GM18526 (cell line): ENCODE results near the gene MED31.

Source experiments
- POLR2A ChIP-seq: IDR thresholded peaks from 3 replicates; pipeline ENCODE4 v1.6.1; 2011; ENCODE audit not compliant: insufficient read length; ENCODE audit errors: extremely low read depth

MED31 gene

DNA sequence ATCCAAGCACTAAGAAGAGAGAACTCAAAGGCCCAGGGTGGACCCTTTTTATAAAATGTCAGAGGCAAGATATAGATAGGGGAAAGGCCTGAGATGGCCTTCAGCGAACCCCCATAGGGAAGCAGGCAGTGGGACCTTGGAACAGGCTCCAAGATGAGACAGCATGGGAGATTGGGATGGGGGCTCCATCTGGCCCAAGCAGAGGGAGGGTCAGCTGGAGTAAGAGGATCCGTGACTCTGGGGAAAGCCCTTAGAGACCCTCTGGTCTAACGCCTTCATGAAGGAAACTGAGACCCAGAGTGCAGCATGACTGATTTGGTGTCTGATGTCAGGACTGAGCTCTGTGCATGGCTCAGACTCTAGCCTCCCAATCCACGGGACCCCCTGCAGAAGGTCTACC is 30.9 kb upstream of the MED31 start:
- no peak for TF ChIP-seq POLR2A

DNA sequence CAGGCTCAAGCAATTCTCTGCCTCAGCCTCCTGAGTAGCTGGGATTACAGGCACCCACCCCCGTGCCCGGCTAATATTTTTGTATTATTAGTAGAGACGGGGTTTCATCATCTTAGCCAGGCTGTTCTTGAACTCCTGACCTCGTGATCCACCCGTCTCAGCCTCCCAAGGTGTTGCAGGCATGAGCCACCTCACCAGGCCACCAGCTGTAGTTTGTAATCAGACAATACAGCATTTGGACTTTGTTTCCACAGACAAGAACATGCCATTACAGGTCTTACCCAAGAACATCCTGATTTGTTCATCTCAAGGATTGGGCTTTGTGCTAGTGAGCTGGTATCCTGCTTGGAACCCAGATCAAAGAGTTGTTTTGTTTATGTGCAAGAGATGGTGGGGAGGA is 30.3 kb upstream of the MED31 start:
- TF ChIP-seq POLR2A, result no peak

DNA sequence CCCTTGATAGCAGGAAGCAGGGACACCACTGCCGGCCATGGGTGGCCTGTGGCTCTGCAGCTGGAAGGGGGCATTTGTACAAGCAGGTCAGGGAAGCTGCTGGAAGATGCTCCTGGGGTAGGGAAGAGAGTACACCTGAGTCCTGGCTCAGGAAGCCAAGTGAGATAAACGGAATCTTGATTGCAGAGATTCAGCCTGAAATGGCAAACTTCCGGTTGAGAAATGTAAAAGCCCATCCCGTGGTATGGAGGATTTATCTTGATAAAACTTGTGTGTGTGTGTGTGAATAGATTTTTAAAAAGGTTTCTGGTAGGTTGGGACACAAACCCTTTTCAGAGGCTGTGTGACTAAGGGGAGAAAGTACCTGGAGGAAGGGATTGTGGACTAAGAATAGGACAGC is 29.8 kb upstream of the MED31 start:
- no peak for TF ChIP-seq POLR2A

DNA sequence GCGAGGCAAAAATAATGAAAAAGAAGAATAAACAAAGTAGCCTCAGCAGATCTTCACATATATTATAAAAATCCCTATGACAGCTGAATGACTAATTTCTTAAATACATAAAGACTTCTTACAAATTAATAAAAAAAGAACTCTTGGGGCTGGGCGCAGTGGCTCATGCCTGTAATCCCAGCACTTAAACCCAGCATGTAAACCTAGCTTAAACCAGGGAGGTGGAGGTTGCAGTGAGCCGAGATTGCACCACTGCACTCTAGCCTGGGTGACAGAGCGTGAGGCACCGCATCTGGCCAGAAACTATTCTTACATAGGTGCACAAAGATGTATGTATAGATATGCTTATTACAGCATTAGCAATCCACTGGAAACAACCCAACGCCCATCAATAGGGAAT is 27.8 kb upstream of the MED31 start:
- TF ChIP-seq POLR2A, result no peak

DNA sequence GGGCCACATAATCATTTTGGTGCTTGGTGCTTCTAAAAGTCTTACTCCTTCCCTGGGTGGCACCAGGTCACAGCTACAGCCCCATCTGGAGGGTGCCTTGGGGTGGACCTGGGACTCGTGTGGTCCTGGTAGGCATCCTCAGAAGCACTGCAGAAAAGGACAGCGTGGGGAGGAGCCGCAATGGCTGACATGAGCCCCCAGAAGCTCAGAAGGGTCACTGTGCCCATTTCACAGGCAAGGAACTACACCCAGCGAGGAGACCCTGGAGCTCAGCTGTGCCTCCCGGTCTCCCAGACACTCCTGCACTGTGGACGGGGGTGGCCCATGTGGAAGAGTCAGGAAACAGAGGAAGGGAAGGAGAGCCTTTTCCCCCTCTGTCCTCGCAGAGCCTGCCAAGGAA is 26.5 kb upstream of the MED31 start:
- no peak for TF ChIP-seq POLR2A

DNA sequence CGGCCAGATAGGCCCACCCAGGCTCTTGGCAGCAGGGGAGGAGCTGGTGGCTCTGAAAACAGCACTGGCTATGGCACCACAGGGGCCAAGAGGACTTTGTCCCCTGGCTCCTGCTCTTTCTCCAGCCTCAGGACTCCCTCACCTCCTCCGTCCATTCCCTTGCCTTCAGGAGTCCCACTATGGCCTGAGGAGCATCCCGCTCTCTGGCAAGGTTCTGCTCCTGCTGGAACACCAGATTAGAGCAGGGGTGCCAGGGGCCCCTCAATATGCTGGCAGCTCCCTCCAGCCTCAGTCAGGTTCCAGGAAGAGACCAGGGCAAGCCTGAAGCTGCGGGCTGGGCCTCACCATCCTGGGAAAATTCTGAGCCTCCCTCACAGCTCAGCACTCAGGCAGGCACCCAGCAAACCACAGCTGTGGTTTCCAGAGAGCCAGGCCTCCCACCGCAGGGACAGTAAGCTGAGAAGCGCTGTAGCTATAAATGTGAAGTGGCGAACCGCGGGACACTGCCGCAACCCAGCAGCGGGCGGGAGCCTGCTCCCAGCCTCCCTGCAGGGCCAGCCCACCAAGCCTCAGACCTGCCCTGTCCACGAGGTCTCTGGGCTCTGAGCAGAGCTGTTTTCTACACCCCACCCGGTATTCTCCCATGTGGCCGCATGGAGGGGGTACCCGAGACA is 25.9 kb upstream of the MED31 start:
- TF ChIP-seq POLR2A, result no peak

DNA sequence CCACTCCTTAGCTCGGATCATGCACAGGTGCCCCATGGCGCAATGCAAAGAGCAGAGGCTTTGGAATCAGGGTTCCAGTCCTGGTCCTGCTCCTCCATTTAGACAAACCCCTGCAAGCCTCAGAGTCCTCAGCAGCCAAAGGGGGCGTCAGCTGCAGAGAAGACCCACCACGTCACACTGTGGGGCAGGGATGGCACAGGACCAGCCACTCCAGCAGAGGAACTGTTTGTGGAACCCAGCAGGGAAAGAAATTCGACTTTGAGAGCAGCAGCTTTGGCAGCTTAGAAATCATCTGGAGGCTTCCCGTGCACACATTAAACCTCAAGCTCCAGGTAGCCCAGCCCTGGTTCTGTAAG is 25.4 kb upstream of the MED31 start:
- no peak for TF ChIP-seq POLR2A

DNA sequence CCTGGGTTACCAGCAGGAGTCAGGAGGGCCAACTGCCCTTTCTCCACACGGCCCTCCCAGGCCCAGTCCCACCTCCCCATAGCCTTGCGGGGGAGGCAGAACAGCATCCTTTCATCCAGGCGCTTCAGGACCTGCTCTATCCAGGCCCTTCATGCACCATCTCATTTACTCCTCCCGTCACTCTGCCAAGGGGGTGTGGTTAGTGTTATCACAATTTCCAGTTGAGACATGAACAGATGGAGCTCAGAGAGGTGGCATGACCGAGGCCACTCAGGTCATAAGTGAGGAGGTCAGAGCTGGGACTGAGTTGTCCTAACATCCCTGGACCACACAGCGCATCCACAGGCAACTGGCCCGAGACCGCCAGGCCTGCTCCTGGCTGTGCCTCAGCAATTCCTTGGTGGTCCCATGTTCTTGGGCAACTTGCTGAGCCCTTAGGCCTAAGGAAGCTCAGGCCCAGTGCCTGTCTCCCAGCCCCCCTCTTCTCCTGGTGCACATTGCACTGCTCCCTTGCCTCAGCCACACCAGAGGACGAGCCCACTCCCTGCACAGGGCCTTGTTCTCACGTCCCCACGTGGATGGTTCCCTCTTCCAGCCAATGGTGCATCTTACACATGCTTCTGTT is 23.9 kb upstream of the MED31 start:
- TF ChIP-seq POLR2A, result no peak

DNA sequence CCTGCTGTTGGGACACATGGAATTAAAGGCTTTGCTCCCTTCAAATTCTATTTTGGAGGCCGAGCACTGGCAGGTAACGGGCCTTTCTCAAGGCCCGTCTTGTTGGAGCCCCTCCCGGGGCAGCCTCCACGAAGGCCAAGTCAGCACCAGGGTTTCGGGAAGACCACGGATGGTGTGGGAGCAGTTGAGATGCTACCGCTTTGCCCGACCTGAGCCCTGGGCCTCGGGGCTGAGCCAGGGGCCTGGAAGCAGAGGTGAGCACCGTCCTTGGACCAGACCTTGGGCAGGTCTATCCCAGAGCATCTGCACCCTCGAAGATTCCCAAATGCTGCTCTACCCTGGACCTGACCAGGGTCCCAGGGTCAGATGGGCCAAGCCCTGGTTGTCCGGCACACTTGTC is 23.2 kb upstream of the MED31 start:
- TF ChIP-seq POLR2A, result no peak

DNA sequence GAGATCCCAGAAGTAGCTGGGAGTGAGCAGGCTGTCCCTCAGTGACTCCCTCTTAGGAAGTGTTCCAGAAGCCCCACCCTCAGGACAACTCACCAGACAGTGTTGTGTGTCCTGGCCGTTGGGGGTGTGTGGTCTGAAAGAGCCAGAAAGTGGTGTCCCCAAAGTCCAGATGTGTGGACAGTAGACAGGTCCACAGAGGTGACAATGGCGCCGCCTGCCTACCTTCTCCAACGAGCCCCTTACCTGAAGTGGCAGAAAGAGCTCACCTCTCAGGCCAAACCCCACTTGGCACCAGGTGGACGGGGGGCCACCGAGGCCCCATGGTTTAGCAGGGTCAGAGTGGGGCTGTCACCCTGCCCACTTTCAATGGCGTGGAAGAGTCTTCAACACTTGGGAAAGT is 20.0 kb upstream of the MED31 start:
- no peak for TF ChIP-seq POLR2A

DNA sequence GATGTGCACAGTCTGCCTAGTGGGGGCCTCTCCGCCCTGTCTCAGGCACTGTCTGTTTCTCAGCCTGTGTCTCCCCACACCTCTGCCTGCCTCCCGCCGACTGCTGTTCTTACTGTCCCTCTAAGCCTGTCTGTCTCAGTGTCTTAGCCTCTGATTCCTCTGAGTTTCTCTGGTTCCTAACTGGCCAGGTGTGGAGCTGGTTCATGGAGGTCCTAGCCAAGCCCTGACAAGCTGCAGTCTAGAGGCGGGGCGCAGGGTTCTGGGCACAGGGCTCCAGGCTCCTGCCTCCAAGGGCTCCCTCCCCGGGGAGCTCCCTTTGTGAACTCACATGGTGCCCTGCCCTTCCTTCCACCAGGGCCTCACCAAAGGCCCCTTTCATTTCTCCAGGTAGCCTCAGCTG is 19.6 kb upstream of the MED31 start:
- no peak for TF ChIP-seq POLR2A

DNA sequence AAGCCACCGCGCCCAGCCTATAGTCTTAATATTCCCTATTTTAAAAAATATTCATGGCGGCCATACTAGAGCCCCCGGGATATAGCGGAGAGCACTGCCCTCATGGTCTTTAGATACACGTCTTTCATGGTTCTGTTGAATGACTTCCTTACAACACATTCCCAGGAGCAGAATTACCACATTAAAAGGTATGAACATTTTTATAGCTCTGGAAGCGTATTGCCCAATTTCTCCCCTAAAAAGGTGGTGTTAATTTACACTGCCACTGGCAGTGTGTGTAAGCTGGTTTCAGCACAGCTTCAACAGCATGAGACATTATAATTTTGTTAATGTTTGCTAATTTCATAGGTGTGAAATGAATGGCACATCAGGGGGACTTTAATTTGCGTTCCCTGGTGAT is 19.2 kb upstream of the MED31 start:
- no peak for TF ChIP-seq POLR2A

DNA sequence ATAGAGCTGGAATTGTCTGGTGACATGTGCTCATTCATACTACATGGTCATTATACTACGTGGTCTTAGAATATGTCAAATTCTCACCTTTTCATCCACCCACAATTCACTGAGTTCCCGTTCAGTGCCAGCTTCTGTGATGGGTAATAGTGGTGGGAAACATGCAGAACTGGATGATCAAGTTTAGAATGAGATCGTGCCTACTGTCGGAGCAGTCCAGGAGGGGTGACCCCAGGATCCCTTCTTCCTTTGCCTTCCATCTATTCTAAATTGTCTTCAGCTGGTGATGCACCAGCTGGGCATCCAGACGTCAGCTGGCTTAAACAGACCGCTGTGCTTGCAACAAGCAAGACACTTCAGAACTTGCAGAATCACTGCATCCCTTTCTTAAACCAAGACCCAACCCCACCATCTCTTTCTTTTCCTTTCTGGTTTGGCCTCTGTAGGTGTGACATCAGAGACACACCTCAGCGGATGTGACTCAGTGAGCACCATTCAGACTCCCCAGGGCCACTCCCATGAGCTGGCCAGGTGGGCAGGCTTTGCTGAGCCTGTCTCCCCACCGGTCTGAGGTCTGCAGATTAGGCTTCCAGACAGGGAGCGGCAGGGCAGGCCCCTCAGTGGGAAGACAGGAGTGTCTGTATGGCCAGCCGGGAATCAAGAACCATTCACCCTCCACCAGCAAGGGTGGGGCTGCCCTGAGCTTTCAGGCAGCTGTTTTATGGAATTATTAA is 18.2 kb upstream of the MED31 start:
- no peak for TF ChIP-seq POLR2A

DNA sequence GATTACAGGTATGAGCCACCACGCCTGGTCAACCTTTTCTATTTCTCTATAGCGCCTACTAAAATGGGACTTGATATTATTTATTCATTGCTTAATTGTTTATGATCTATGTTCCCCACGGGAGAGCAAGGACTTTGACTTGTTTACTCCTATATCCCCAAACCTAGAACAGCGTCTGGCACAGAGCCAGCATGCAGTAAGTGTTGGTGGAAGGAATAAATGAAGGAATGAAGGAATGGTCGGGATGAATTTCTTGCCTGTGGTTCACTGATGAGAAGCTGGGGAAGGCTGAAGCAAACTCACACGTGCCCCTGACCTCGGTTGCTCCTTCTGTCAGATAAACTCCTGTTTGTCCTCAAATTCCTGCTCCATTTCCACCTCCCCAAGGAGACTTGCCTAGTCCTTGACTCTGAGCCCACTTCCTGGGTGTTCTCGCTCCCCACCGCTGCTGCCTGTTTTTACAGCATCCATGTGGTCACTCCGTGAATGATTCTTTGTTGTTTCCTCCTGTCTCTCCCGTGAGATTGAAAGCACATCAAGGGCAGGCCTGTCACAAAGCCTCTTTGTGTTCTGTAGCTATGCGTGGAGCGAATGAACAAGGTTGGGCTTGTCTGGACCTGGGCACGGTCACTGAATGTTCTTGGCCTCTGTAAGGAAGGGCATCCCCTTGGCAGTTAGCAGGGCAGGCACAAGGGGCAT is 17.5 kb upstream of the MED31 start:
- no peak for TF ChIP-seq POLR2A

DNA sequence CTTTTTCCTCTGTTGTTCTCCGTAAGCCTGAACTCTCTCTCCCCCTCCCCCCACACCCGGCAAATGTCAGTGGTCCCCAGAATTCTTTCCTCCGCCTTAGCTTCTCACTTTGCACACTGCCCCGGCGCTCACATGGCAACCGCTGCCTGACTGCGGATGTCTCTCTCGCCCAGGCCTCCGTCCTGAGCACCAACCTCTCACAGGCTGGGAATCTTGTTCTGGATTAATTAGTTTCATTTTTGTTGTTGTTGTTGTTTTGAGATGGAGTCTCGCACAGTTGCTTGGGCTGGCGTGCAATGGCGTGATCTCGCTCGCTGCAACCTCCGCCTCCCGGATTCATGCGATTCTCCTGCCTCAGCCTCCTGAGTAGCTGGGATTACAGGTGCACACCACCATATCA is 16.8 kb upstream of the MED31 start:
- no peak for TF ChIP-seq POLR2A

DNA sequence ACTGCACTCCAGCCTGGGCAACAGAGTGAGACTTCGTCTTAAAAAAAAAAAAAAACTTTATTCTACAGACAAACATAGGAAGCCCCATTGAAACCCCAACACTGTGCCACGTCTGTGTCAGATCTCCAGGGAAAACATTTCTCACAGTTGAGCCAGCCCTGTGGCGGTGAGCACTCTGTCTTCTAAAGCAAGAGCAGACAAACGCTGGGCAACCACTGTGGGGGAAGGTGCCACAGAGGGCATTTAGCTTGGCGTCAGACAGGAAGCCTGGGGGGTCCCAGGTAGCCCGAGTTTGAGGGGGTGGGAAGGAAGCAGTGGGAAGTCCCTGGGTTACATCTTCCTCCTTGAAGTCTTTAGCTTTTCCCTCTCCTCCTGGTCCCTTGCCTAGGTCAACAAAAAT is 16.1 kb upstream of the MED31 start:
- TF ChIP-seq POLR2A, result no peak
